Measurements from ENCODE around the gene OAS2. TPM values are rescaled to one million over a fixed set of nuclear protein-coding genes. Genes with fewer than 3 reads are reported as not detected.
A peak's percentile ranks its signal among the peaks of the same experiment; 100 is the strongest.

OAS2 gene
- total and polyA plus RNA-seq, 2 of the 4 experiments (the other 2 are of a cell fraction): under 0.01 TPM; not detected in 1

- intact Hi-C loops (cut with micrococcal nuclease): no loop called here
- Histone ChIP-seq H4K8ac (ENCODE audit: low read depth in 2 of 2, low read length in 2 of 2) (no peak overlapping the region), H3K4ac (ENCODE audit: low read depth, low read length) (no peak overlapping the region), H4K20me1 (ENCODE audit: insufficient read depth, low read length) (no peaks in the 10 kb centered on the region), H3K4me2 (ENCODE audit: low read depth, low read length) (no peak overlapping the region), H3K36me3 (ENCODE audit: control insufficient read depth, insufficient read depth, low read length) (no peaks in the 10 kb centered on the region; the same call in 1 of the 2 replicates), H3K79me1 (ENCODE audit: low read depth in 1 of 2, low read length in 2 of 2) (no peaks in the 10 kb centered on the region), H2BK20ac (ENCODE audit: low read depth, low read length) (no peak overlapping the region), H2BK120ac (ENCODE audit: low read depth, low read length) (no peak overlapping the region), H3K4me1 (ENCODE audit: control insufficient read depth, insufficient read depth, low read length) (no peaks in the 10 kb centered on the region), H2AK5ac (ENCODE audit: low read depth, low read length) (no peak overlapping the region), H4K91ac (ENCODE audit: insufficient read depth, low read depth, low read length) (no peak overlapping the region), H3K27me3 (ENCODE audit: control insufficient read depth, insufficient read depth, low read length) (no peaks in the 10 kb centered on the region), H3K9ac (ENCODE audit: low read depth, low read length) (no peak overlapping the region), H3K9me1 (ENCODE audit: insufficient read depth, low read length) (no peaks in the 10 kb centered on the region; the same call in 1 of the 2 replicates), H3K56ac (ENCODE audit: extremely low read depth, insufficient read depth, low read length) (no peak overlapping the region), H3K23ac (ENCODE audit: low read depth, low read length) (no peak overlapping the region), H3K9me3 (ENCODE audit: control insufficient read depth, insufficient read depth, low read length) (no peaks in the 10 kb centered on the region), H2BK15ac (ENCODE audit: low read depth, low read length) (no peak overlapping the region), H4K5ac (ENCODE audit: low read depth, low read length) (no peak overlapping the region), H3K18ac (ENCODE audit: low read depth, low read length) (no peak overlapping the region), H3K4me3 (ENCODE audit: insufficient read depth, low read depth, low read length) (no peak overlapping the region), H3K27ac (ENCODE audit: insufficient read depth, low read length) (no peak overlapping the region), H3K14ac (replicated peaks; ENCODE audit: low read depth, low read length) (no peak overlapping the region), H2AK9ac (replicated peaks; ENCODE audit: low read depth, low read length, poor library complexity) (no peak overlapping the region), H2BK5ac (ENCODE audit: low read depth, low read length, poor library complexity, severe bottlenecking) (no peak overlapping the region), H2AFZ (replicated peaks; ENCODE audit: low read length, poor library complexity) (no peak overlapping the region)
- no peak for ATAC-seq (ENCODE audit: low read depth)
- dilution Hi-C loops (cut with HindIII; ENCODE audit: low sequenced_read_pairs, unreplicated experiment): no loop called here
- in situ Hi-C loops (cut with MboI; ENCODE audit: low sequenced_read_pairs): no loop called here
- DNase-seq: peak; percentile 2
- no CpG with 5 or more reads among the region's 5 CpGs for WGBS, 2 experiments (ENCODE audit: extremely low coverage in 2 of 2, insufficient read length in 1 of 2)
- CTCF ChIA-PET: no interaction called here
- no TSS peak for BruUV-seq (replicated peaks)
- POLR2A ChIA-PET (ENCODE audit: unreplicated experiment): no interaction called here
- TF ChIP-seq MXI1 (IDR thresholded peaks at IDR 0.05; ENCODE audit: borderline replicate concordance, low read depth, low read length) (no peak), SMC3 (IDR thresholded peaks at IDR 0.05; ENCODE audit: low read depth, low read length) (no peak), RCOR1 (IDR thresholded peaks at IDR 0.05; ENCODE audit: insufficient replicate concordance, low read length) (no peak), CEBPB (IDR thresholded peaks at IDR 0.05; ENCODE audit: low read depth, low read length) (no peak), RFX5 (IDR thresholded peaks at IDR 0.05; ENCODE audit: low read depth, low read length) (no peak), RAD21 (IDR thresholded peaks at IDR 0.05; ENCODE audit: low read length) (no peak), CTCF (conservative IDR thresholded peaks at IDR 0.05; ENCODE audit: low read depth, low read length) (no peak), CHD1 (IDR thresholded peaks at IDR 0.05; ENCODE audit: low read depth, low read length) (no peak), BHLHE40 (IDR thresholded peaks at IDR 0.05; ENCODE audit: low read depth, low read length) (no peak), POLR2A (IDR thresholded peaks at IDR 0.05; ENCODE audit: low read depth, low read length) (no peak)
Observed at GRCh38 chr12:112971248-112971647, 7.1 kb upstream of the OAS2 start.
